CD4-positive, CD25-positive, alpha-beta regulatory T cell (primary cell): ENCODE measurements around the gene KRT79. TPM values are rescaled to one million over a fixed set of nuclear protein-coding genes. Genes with fewer than 3 reads are reported as not detected.

ENCODE experiments used
- ATAC-seq, 2 donors: fragments of 150-1000 bp; cut with Tn5 transposase; one replicate each; pipeline ENCODE4 v1.10.0; 2021; ENCODE audit warnings: low read depth in 2 of 2, moderate number of reproducible peaks in 2 of 2, moderate library complexity in 1 of 2
- DNase-seq, 3 donors: peaks; one replicate each; pipeline versions ENCODE4 v3.0.0 to v3.0.0-alpha.2; 2012 to 2022; ENCODE audit warnings: mixed read lengths in 1 of 3
- H3K27ac ChIP-seq: one replicate; pipeline ENCODE4 v1.7.0; 2013; ENCODE audit warnings: mild to moderate bottlenecking, low read length; ENCODE audit not compliant: insufficient read depth, poor library complexity, severe bottlenecking
- H3K27me3 ChIP-seq: one replicate; pipeline ENCODE4 v1.7.0; 2013; ENCODE audit warnings: low read length; ENCODE audit not compliant: control insufficient read depth, insufficient read depth
- H3K36me3 ChIP-seq: one replicate; pipeline ENCODE4 v1.7.0; 2013; ENCODE audit warnings: mild to moderate bottlenecking, low read length, moderate library complexity; ENCODE audit not compliant: control insufficient read depth, insufficient read depth
- H3K4me1 ChIP-seq: 2 replicates; pipeline ENCODE4 v1.7.0; 2013; ENCODE audit warnings: mild to moderate bottlenecking, low read length; ENCODE audit not compliant: insufficient read depth, control insufficient read depth, poor library complexity, severe bottlenecking
- H3K4me3 ChIP-seq: one replicate; pipeline ENCODE4 v1.7.0; 2013; ENCODE audit warnings: low read depth, mild to moderate bottlenecking, low read length, moderate library complexity
- H3K9me3 ChIP-seq, 2 experiments: 1 replicate in 1 of 2; 2 replicates in 1 of 2; pipeline ENCODE4 v1.7.0; 2013; ENCODE audit warnings: low read length in 2 of 2, mild to moderate bottlenecking in 1 of 2, moderate library complexity in 1 of 2; ENCODE audit not compliant: control insufficient read depth in 2 of 2
- H3K27ac Mint-ChIP-seq, 3 donors: one replicate each; pipeline ENCODE4 v1.8.0; 2020 to 2022; ENCODE audit warnings: mild to moderate bottlenecking in 3 of 3, mixed read lengths in 3 of 3, moderate library complexity in 2 of 3
- H3K27me3 Mint-ChIP-seq: one replicate; pipeline ENCODE4 v1.8.0; 2022; ENCODE audit warnings: mild to moderate bottlenecking, mixed read lengths
- H3K36me3 Mint-ChIP-seq: one replicate; pipeline ENCODE4 v1.8.0; 2020; ENCODE audit warnings: mixed read lengths
- H3K4me1 Mint-ChIP-seq, 4 donors: one replicate each; pipeline ENCODE4 v1.8.0; 2020 to 2022; ENCODE audit warnings: mixed read lengths in 4 of 4, mild to moderate bottlenecking in 1 of 4
- H3K4me3 Mint-ChIP-seq, 4 donors: one replicate each; pipeline ENCODE4 v1.8.0; 2020 to 2022; ENCODE audit warnings: mild to moderate bottlenecking in 4 of 4, mixed read lengths in 4 of 4, moderate library complexity in 3 of 4
- H3K9me3 Mint-ChIP-seq, 7 donors: one replicate each; pipeline ENCODE4 v1.8.0; 2020 to 2022; ENCODE audit warnings: mixed read lengths in 7 of 7, mild to moderate bottlenecking in 3 of 7, moderate library complexity in 2 of 7
- polyA plus RNA-seq, 4 donors: library from polyadenylated mRNA; unstranded; fragments of 300-500 nt; fragmentation: Illumina TruSeq; gene quantifications; one replicate each; pipeline ENCODE4 v1.2.3, GENCODE V29; 2021
- total RNA-seq: library from RNA; stranded (reverse); gene quantifications from one replicate; pipeline ENCODE4 v1.2.3, GENCODE V29; 2022

KRT79 gene
- total and polyA plus RNA-seq, 5 donors from 2014 or later: not detected

DNA sequence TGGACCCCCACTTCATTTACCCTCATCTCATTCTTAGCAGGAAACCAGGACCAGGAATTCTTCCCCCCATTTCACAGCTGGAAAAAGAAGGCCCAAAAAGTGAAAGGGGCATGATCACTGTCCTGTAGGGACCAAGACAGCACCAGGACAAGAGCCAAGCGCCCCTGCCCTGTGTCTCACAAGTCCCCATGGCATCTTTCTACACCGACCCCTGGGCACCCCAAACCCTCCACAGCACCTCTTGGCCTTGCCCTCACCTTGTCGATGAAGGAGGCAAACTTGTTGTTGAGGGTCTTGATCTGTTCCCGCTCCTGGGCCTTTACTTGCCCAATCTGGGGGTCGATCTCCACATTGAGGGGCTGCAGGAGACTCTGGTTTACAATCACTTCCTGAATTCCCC, 57.7 kb downstream of the KRT79 start:
- no peaks in the 10 kb centered on the region for H3K4me1 ChIP-seq
- no peaks in the 10 kb centered on the region for H3K36me3 ChIP-seq
- no peak overlapping the region for H3K4me3 ChIP-seq
- no peak for ATAC-seq
- Mint-ChIP-seq H3K4me1 (no peaks in the 10 kb centered on the region), H3K27ac (no peak overlapping the region), H3K36me3 (no peaks in the 10 kb centered on the region), H3K4me3 (no peak overlapping the region), H3K9me3 (no peaks in the 10 kb centered on the region), H3K27me3 (peaks cover 22% of the 10 kb centered on the region)
- H3K27ac ChIP-seq: no peak overlapping the region
- no peaks in the 10 kb centered on the region for H3K9me3 ChIP-seq
- peaks cover 2% of the 10 kb centered on the region for H3K27me3 ChIP-seq
- DNase-seq: no peak

DNA sequence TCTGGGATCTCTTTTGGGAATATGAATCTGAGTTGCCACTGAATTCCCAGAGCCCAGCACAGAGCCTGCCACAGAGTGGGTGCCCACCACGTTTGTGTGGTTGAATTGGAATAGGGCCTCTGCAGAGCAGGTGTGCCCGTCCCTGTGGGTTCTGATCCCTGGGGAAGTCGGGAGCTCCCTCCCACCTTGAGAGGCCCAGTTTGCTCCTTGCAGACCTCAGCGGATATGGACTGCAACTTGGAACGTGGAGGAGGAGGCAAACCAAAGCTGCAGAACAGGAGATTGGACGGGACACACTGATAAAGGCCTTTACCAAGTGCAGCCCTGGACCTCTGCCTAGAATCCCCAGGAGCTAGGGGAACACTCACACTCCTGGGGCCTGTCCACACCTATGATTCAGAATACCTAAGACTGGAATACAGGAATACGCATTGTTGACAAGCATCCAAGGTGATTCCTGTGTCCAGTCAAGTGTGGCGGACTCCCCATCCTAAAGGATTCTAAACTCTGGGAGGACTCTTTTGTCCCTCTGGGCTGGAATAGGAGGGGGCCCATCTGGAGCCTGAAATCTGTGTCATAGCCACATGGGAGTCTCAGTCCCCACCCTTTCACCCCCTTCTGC, 59.4 kb downstream of the KRT79 start:
- no peaks in the 10 kb centered on the region for H3K36me3 ChIP-seq
- peaks cover 19% of the 10 kb centered on the region for H3K27me3 Mint-ChIP-seq
- H3K27ac ChIP-seq: no peak overlapping the region
- ATAC-seq: no peak
- H3K4me1 Mint-ChIP-seq: peaks cover 0 to 3% (median 0%) of the 10 kb centered on the region in 4 donors
- no peak overlapping the region for H3K27ac Mint-ChIP-seq
- H3K9me3 Mint-ChIP-seq: no peaks in the 10 kb centered on the region
- H3K4me1 ChIP-seq: no peaks in the 10 kb centered on the region
- H3K9me3 ChIP-seq: no peaks in the 10 kb centered on the region
- no peaks in the 10 kb centered on the region for H3K36me3 Mint-ChIP-seq
- H3K4me3 ChIP-seq: no peak overlapping the region
- H3K4me3 Mint-ChIP-seq: no peak overlapping the region
- no peak for DNase-seq
- peaks cover 2% of the 10 kb centered on the region for H3K27me3 ChIP-seq

DNA sequence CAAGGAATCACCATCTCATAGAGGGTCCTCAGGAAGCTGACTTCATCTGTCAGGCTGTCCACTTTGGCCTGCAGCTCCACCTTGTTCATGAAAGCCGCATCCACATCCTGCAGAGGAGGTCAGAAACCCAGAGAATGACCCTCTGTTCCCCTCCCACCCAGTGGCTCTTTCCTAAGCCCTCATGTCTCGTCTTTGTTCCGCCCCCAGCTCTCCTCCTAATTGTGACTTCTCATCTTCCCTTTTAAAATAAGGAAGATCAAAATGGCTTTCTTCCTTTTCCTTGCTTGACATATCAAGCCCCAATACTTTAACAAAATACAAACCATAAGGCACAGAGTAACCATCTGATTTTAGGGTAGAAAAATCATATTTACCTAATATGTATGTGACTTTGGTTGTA, 61.3 kb downstream of the KRT79 start:
- H3K36me3 Mint-ChIP-seq: no peaks in the 10 kb centered on the region
- H3K27me3 Mint-ChIP-seq: peaks cover 10% of the 10 kb centered on the region
- no peak overlapping the region for H3K4me3 ChIP-seq
- peaks cover 2% of the 10 kb centered on the region for H3K27me3 ChIP-seq
- no peak overlapping the region for H3K4me3 Mint-ChIP-seq
- H3K4me1 ChIP-seq: no peaks in the 10 kb centered on the region
- H3K27ac ChIP-seq: no peak overlapping the region
- ATAC-seq (no peak), DNase-seq (no peak)
- no peaks in the 10 kb centered on the region for H3K9me3 ChIP-seq
- no peaks in the 10 kb centered on the region for H3K36me3 ChIP-seq
- peaks cover 0 to 1% (median 0%) of the 10 kb centered on the region in 7 donors for H3K9me3 Mint-ChIP-seq
- no peak overlapping the region for H3K27ac Mint-ChIP-seq
- H3K4me1 Mint-ChIP-seq: peaks cover 0 to 3% (median 0%) of the 10 kb centered on the region in 4 donors

DNA sequence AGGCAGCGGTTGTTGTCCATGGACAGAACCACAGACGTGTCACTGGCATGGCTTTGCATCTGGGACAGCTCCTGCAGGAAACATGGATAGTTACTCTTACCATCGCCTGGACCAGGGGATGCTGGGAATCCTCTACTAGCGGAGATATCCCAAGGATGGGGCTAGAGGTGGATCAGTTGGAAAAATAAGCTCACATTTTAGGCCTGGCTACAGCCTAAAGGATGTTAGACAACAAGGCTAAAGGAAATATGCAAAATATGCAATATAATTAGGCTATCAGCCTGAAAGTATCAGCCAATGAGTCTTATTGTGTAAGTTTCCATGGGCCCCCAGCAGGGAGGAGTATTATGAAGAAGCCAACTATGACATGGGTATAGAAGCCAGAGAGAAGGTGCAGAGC, 61.9 kb downstream of the KRT79 start:
- Mint-ChIP-seq H3K9me3 (peaks cover 0 to 1% (median 0%) of the 10 kb centered on the region in 7 donors), H3K27ac (no peak overlapping the region), H3K36me3 (no peaks in the 10 kb centered on the region), H3K27me3 (peaks cover 6% of the 10 kb centered on the region), H3K4me3 (no peak overlapping the region), H3K4me1 (peaks cover 0 to 3% (median 0%) of the 10 kb centered on the region in 4 donors)
- Histone ChIP-seq H3K4me3 (no peak overlapping the region), H3K36me3 (no peaks in the 10 kb centered on the region), H3K9me3 (no peaks in the 10 kb centered on the region), H3K27ac (no peak overlapping the region), H3K27me3 (peaks cover 2% of the 10 kb centered on the region), H3K4me1 (no peaks in the 10 kb centered on the region)
- no peak for ATAC-seq
- no peak for DNase-seq

DNA sequence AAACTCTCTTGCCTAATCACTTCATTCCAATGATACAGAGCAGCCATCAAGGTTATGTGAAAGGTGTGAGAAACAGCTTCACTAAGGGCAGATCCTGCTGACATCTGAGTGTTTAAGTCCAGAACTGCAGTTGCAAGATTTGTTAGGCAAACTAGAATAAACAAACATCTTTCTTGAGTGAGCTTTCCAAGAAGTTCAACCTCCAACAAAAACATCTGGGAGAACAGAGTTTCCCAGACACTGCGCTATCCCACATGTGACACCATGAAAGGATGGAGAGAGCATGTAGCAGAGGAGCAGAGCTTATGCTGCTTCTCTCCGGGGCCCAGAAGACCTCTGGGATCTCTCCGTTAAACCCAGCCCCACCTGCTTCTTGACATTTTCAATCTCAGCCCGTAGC, 62.6 kb downstream of the KRT79 start:
- Mint-ChIP-seq H3K4me1 (peaks cover 0 to 3% (median 0%) of the 10 kb centered on the region in 4 donors), H3K27ac (no peak overlapping the region), H3K4me3 (no peak overlapping the region), H3K27me3 (peaks cover 6% of the 10 kb centered on the region), H3K36me3 (no peaks in the 10 kb centered on the region), H3K9me3 (peaks cover 0 to 1% (median 0%) of the 10 kb centered on the region in 7 donors)
- Histone ChIP-seq H3K27me3 (peaks cover 2% of the 10 kb centered on the region), H3K4me3 (no peak overlapping the region), H3K27ac (no peak overlapping the region), H3K9me3 (no peaks in the 10 kb centered on the region), H3K4me1 (no peaks in the 10 kb centered on the region), H3K36me3 (no peaks in the 10 kb centered on the region)
- DNase-seq: no peak
- no peak for ATAC-seq

Other genes starting within 250 kb of the KRT79 start
- gene KRT72, start 232.8 kb downstream of the KRT79 start, total RNA-seq: 1.3 TPM
- under 1 TPM in 1 of 4 donors, not detected in 3; 0.13 TPM for gene KRT72, start 232.8 kb downstream of the KRT79 start, polyA plus RNA-seq
- 1.0 TPM for gene KRT73, start 215.8 kb downstream of the KRT79 start, total RNA-seq
- 1 to 10 TPM in 2 of 4 donors, not detected in 2; 1.1 to 1.4 TPM for gene KRT73, start 215.8 kb downstream of the KRT79 start, polyA plus RNA-seq
- 0.42 TPM for gene KRT2, start 182.1 kb downstream of the KRT79 start, total RNA-seq
- under 1 TPM in 3 of 4 donors, not detected in 1; 0.23 to 0.80 (median 0.25) TPM for gene KRT2, start 182.1 kb downstream of the KRT79 start, polyA plus RNA-seq
- gene KRT1, start 153.9 kb downstream of the KRT79 start, total RNA-seq: 9.9 TPM
- 1 to 10 TPM in 3 of 4 donors, not detected in 1; 3.3 to 7.8 (median 3.7) TPM for gene KRT1, start 153.9 kb downstream of the KRT79 start, polyA plus RNA-seq
- gene KRT77, start 130.8 kb downstream of the KRT79 start, total RNA-seq: not detected
- not detected for gene KRT77, start 130.8 kb downstream of the KRT79 start, polyA plus RNA-seq
- gene KRT76, start 57.0 kb downstream of the KRT79 start, total RNA-seq: not detected
- gene KRT76, start 57.0 kb downstream of the KRT79 start, polyA plus RNA-seq: not detected
- not detected for gene KRT3, start 38.2 kb downstream of the KRT79 start, total RNA-seq
- not detected for gene KRT3, start 38.2 kb downstream of the KRT79 start, polyA plus RNA-seq
- not detected for gene KRT4, start 20.2 kb downstream of the KRT79 start, total RNA-seq
- gene KRT4, start 20.2 kb downstream of the KRT79 start, polyA plus RNA-seq: not detected
- not detected for gene KRT78, start 14.7 kb upstream of the KRT79 start, total RNA-seq
- not detected for gene KRT78, start 14.7 kb upstream of the KRT79 start, polyA plus RNA-seq
- gene KRT8, start 70.8 kb upstream of the KRT79 start, total RNA-seq: not detected
- under 1 TPM in 2 of 4 donors, not detected in 2; 0.13 to 0.73 TPM for gene KRT8, start 70.8 kb upstream of the KRT79 start, polyA plus RNA-seq
- 2.4 TPM for gene KRT18, start 114.8 kb upstream of the KRT79 start, total RNA-seq
- 10 to 100 TPM in 1 of 4 donors, 1 to 10 TPM in 3; 5.8 to 11.2 (median 6.8) TPM for gene KRT18, start 114.8 kb upstream of the KRT79 start, polyA plus RNA-seq
- gene EIF4B, start 172.1 kb upstream of the KRT79 start, total RNA-seq: 506 TPM
- 100 to 1,000 TPM in 2 of 4 donors, 10 to 100 TPM in 2; 71.3 to 116 (median 103) TPM for gene EIF4B, start 172.1 kb upstream of the KRT79 start, polyA plus RNA-seq
- 1.4 TPM for gene TNS2, start 215.8 kb upstream of the KRT79 start, total RNA-seq
- gene TNS2, start 215.8 kb upstream of the KRT79 start, polyA plus RNA-seq: under 1 TPM in 1 of 4 donors, not detected in 3; 0.09 TPM
- gene SPRYD3, start 245.1 kb upstream of the KRT79 start, total RNA-seq: 25.9 TPM
- 10 to 100 TPM; 34.1 to 59.2 (median 45.9) TPM for gene SPRYD3, start 245.1 kb upstream of the KRT79 start, polyA plus RNA-seq